Liver (tissue), 9 donors: ENCODE measurements around the gene MRPS12. TPM values are rescaled to one million over a fixed set of nuclear protein-coding genes. Genes with fewer than 3 reads are reported as not detected.

Experiments used
- DNase-seq: peaks from one replicate; pipeline ENCODE4 v3.0.0-alpha.2; 2017; ENCODE audit warnings: low spot score
- H3K27ac ChIP-seq, 2 donors: one replicate each; pipeline ENCODE4 v1.7.0; 2013; ENCODE audit warnings: inconsistent platforms in 2 of 2, low read length in 2 of 2, control low read depth in 1 of 2, low read depth in 1 of 2, mild to moderate bottlenecking in 1 of 2
- H3K27me3 ChIP-seq, 4 donors: one replicate each; pipeline versions ENCODE4 v1.6.1 to v1.7.0; 2013; ENCODE audit warnings: low read length in 3 of 4, inconsistent platforms in 1 of 4, mild to moderate bottlenecking in 1 of 4, moderate library complexity in 1 of 4; ENCODE audit not compliant: control insufficient read depth in 4 of 4, insufficient read depth in 4 of 4
- H3K36me3 ChIP-seq, 4 donors: one replicate each; pipeline versions ENCODE4 v1.6.1 to v1.7.0; 2013; ENCODE audit warnings: low read length in 3 of 4, mild to moderate bottlenecking in 3 of 4, low read depth in 1 of 4, moderate library complexity in 1 of 4; ENCODE audit not compliant: control insufficient read depth in 4 of 4, insufficient read depth in 3 of 4
- H3K4me1 ChIP-seq, 4 donors: one replicate each; pipeline versions ENCODE4 v1.6.1 to v1.7.0; 2013; ENCODE audit warnings: low read length in 3 of 4, mild to moderate bottlenecking in 3 of 4, moderate library complexity in 1 of 4; ENCODE audit not compliant: control insufficient read depth in 4 of 4, insufficient read depth in 4 of 4
- H3K4me3 ChIP-seq, 3 donors: one replicate each; pipeline versions ENCODE4 v1.6.1 to v1.7.0; 2013; ENCODE audit warnings: low read length in 3 of 3, control low read depth in 1 of 3, low read depth in 1 of 3, mild to moderate bottlenecking in 1 of 3
- H3K9ac ChIP-seq, 2 donors: one replicate each; pipeline ENCODE4 v1.7.0; 2013; ENCODE audit warnings: low read length in 2 of 2, mild to moderate bottlenecking in 2 of 2, moderate library complexity in 2 of 2, control low read depth in 1 of 2, low read depth in 1 of 2
- H3K9me3 ChIP-seq, 4 donors: one replicate each; pipeline versions ENCODE4 v1.6.1 to v1.7.0; 2013; ENCODE audit warnings: low read length in 3 of 4; ENCODE audit not compliant: control insufficient read depth in 4 of 4
- EGR1 ChIP-seq, 2 donors: IDR thresholded peaks; 2 replicates each; pipeline ENCODE4 v1.6.1; 2016 to 2018; ENCODE audit warnings: antibody characterized with exemption in 2 of 2, low read depth in 2 of 2
- HNF4A ChIP-seq, 2 donors: conservative IDR thresholded peaks; 2 replicates each; pipeline ENCODE4 v1.6.1; 2016; ENCODE audit warnings: antibody characterized with exemption in 2 of 2, mild to moderate bottlenecking in 2 of 2
- HNF4G ChIP-seq: IDR thresholded peaks from 2 replicates; pipeline ENCODE4 v1.6.1; 2016; ENCODE audit warnings: antibody characterized with exemption
- JUND ChIP-seq, 2 donors: IDR thresholded peaks; 2 replicates each; pipeline ENCODE4 v1.6.1; 2016; ENCODE audit warnings: antibody characterized with exemption in 2 of 2
- MAX ChIP-seq: IDR thresholded peaks from 2 replicates; pipeline ENCODE4 v1.6.1; 2016; ENCODE audit warnings: antibody characterized with exemption
- NR2F2 ChIP-seq: IDR thresholded peaks from 2 replicates; pipeline ENCODE4 v1.6.1; 2016; ENCODE audit warnings: antibody characterized with exemption
- RAD21 ChIP-seq, 2 donors: IDR thresholded peaks; 2 replicates each; pipeline ENCODE4 v1.6.1; 2016; ENCODE audit warnings: antibody characterized with exemption in 2 of 2, mild to moderate bottlenecking in 2 of 2
- RXRA ChIP-seq, 2 donors: IDR thresholded peaks; 2 replicates each; pipeline ENCODE4 v1.6.1; 2017 to 2018; ENCODE audit warnings: antibody characterized with exemption in 2 of 2, mild to moderate bottlenecking in 1 of 2
- SP1 ChIP-seq: IDR thresholded peaks from 2 replicates; pipeline ENCODE4 v1.6.1; 2018; ENCODE audit warnings: antibody characterized with exemption, mild to moderate bottlenecking
- TAF1 ChIP-seq: conservative IDR thresholded peaks from 2 replicates; pipeline ENCODE4 v1.6.1; 2016; ENCODE audit warnings: antibody characterized with exemption, mild to moderate bottlenecking
- WGBS: extraction: QIAGEN DNeasy Blood & Tissue Kit; methylation state at CpG from one replicate; pipeline ENCODE4 v1.1.7; 2013; 5-methylcytosine and 5-hydroxymethylcytosine counted together
- polyA plus RNA-seq, 2 donors: library from polyadenylated mRNA; stranded (reverse) in 1 of 2; unstranded in 1 of 2; fragments of 200-250 nt in 1 of 2; fragments of >200 nt in 1 of 2; fragmentation: Nextera tagmentation in 1 of 2; extraction: Ambion mirVana in 1 of 2; gene quantifications; one replicate each; pipeline versions ENCODE4 v1.2.1 to v1.2.3, GENCODE V29; 2013 to 2015
- total RNA-seq, 2 donors: library from RNA; depleted of rRNA; stranded (reverse); fragments of >200 nt; gene quantifications; one replicate each; pipeline ENCODE4 v1.2.3, GENCODE V29; 2014
- TF ChIP-seq, protein P1 (sequence below): IDR thresholded peaks from 2 replicates; pipeline ENCODE4 v1.6.1; 2016; ENCODE audit warnings: antibody characterized with exemption, mild to moderate bottlenecking
- TF ChIP-seq, protein P2 (sequence below): IDR thresholded peaks from 2 replicates; pipeline ENCODE4 v1.6.1; 2016; ENCODE audit warnings: antibody characterized with exemption
- TF ChIP-seq, protein P3 (sequence below): fragments of 150-350 bp; IDR thresholded peaks from 2 replicates; pipeline ENCODE4 v1.5.1; 2017; ENCODE audit warnings: improper control_type of control experiment, low read depth, low read length; ENCODE audit not compliant: missing input control
- donor health status: healthy.
- donor health status: healthy.
- donor health status: healthy.
- donor health status: healthy.
- donor health status: healthy.

Gene MRPS12
- total and polyA plus RNA-seq, 4 donors: 19.0 to 62.0 (median 39.9) TPM

GRCh38 chr19:38893341-38893771 is 37.4 kb upstream of the MRPS12 start (continued):
- TF ChIP-seq, protein P1, sequence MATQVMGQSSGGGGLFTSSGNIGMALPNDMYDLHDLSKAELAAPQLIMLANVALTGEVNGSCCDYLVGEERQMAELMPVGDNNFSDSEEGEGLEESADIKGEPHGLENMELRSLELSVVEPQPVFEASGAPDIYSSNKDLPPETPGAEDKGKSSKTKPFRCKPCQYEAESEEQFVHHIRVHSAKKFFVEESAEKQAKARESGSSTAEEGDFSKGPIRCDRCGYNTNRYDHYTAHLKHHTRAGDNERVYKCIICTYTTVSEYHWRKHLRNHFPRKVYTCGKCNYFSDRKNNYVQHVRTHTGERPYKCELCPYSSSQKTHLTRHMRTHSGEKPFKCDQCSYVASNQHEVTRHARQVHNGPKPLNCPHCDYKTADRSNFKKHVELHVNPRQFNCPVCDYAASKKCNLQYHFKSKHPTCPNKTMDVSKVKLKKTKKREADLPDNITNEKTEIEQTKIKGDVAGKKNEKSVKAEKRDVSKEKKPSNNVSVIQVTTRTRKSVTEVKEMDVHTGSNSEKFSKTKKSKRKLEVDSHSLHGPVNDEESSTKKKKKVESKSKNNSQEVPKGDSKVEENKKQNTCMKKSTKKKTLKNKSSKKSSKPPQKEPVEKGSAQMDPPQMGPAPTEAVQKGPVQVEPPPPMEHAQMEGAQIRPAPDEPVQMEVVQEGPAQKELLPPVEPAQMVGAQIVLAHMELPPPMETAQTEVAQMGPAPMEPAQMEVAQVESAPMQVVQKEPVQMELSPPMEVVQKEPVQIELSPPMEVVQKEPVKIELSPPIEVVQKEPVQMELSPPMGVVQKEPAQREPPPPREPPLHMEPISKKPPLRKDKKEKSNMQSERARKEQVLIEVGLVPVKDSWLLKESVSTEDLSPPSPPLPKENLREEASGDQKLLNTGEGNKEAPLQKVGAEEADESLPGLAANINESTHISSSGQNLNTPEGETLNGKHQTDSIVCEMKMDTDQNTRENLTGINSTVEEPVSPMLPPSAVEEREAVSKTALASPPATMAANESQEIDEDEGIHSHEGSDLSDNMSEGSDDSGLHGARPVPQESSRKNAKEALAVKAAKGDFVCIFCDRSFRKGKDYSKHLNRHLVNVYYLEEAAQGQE: no peak

GRCh38 chr19:38894968-38895367 is 35.8 kb upstream of the MRPS12 start:
- DNase-seq: no peak
- 74% methylated on average over 9 of the region's 9 CpGs for WGBS
- no peaks in the 10 kb centered on the region for H3K27me3 ChIP-seq
- H3K36me3 ChIP-seq: peaks cover 0 to 6% (median 4%) of the 10 kb centered on the region in 4 donors
- H3K9me3 ChIP-seq: no peaks in the 10 kb centered on the region
- no peak overlapping the region for H3K9ac ChIP-seq
- TF ChIP-seq HNF4G: no peak
- no peak for TF ChIP-seq RXRA (IDR thresholded peaks at IDR 0.05)
- TF ChIP-seq, protein P2, sequence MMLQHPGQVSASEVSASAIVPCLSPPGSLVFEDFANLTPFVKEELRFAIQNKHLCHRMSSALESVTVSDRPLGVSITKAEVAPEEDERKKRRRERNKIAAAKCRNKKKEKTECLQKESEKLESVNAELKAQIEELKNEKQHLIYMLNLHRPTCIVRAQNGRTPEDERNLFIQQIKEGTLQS: no peak
- no peak for TF ChIP-seq RAD21 (IDR thresholded peaks at IDR 0.05)
- TF ChIP-seq, protein P1: no peak
- TF ChIP-seq MAX: no peak
- no peak for TF ChIP-seq JUND (IDR thresholded peaks at IDR 0.05)
- TF ChIP-seq NR2F2: no peak
- TF ChIP-seq EGR1 (IDR thresholded peaks at IDR 0.05; ENCODE audit: low read depth in 2 of 2): no peak
- no peak for TF ChIP-seq SP1
- TF ChIP-seq HNF4A (conservative IDR thresholded peaks at IDR 0.05): no peak
- TF ChIP-seq, protein P3, sequence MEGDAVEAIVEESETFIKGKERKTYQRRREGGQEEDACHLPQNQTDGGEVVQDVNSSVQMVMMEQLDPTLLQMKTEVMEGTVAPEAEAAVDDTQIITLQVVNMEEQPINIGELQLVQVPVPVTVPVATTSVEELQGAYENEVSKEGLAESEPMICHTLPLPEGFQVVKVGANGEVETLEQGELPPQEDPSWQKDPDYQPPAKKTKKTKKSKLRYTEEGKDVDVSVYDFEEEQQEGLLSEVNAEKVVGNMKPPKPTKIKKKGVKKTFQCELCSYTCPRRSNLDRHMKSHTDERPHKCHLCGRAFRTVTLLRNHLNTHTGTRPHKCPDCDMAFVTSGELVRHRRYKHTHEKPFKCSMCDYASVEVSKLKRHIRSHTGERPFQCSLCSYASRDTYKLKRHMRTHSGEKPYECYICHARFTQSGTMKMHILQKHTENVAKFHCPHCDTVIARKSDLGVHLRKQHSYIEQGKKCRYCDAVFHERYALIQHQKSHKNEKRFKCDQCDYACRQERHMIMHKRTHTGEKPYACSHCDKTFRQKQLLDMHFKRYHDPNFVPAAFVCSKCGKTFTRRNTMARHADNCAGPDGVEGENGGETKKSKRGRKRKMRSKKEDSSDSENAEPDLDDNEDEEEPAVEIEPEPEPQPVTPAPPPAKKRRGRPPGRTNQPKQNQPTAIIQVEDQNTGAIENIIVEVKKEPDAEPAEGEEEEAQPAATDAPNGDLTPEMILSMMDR: no peak
- no peak for TF ChIP-seq TAF1
- H3K27ac ChIP-seq: no peak overlapping the region
- H3K4me1 ChIP-seq: peaks cover 4 to 16% (median 10%) of the 10 kb centered on the region in 4 donors
- H3K4me3 ChIP-seq: no peak overlapping the region
